OCI-LY7 (cell line): ENCODE results near the gene AEBP2.

Source experiments
- CTCF ChIP-seq: fragments of 200-600 bp; sonication (generic); conservative IDR thresholded peaks from 2 replicates; pipeline ENCODE4 v1.5.1; 2014; ENCODE audit warnings: mild to moderate bottlenecking, antibody characterized with exemption, low read length, moderate library complexity, mixed read lengths
- EZH2phosphoT487 ChIP-seq: fragments of 200-600 bp; sonication (generic); IDR thresholded peaks from 2 replicates; pipeline ENCODE4 v1.6.1; 2018; ENCODE audit warnings: low read depth, borderline replicate concordance, mild to moderate bottlenecking, mixed run types, antibody characterized with exemption, low read length, moderate library complexity, mixed read lengths

DNA sequence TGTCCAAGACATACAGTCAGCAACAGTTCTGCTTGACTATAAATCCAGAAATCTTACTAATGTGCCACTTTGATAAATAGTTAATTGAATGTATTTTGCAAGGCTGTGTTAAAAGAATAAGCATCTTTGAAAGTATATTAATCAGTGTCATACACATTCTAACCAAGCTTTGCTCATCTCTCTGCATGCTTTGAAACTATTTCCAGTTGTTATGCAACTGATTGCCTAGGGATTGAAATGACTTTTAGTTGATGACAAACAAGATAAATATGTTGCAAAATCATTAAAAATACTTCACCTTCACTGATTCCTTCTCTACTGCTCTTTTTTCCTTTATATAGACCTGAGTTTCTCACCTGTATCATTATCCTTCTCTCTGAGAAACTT, 91.3 kb downstream of the AEBP2 start:
- TF ChIP-seq EZH2phosphoT487 (no peak), CTCF (no peak)
